Loucy (cell line): Measurements from ENCODE around the gene SSH3.

ENCODE experiments used
- H2AFZ ChIP-seq: fragments of 200-600 bp; sonication (generic); 2 replicates; pipeline ENCODE4 v1.6.0; 2016; ENCODE audit warnings: antibody characterized with exemption, mild to moderate bottlenecking, low read length, moderate library complexity
- H3F3A ChIP-seq: fragments of 200-600 bp; 2 replicates; pipeline ENCODE4 v1.6.0; 2016; ENCODE audit warnings: antibody characterized with exemption, low read depth, mild to moderate bottlenecking
- H3K27me3 ChIP-seq: fragments of 200-600 bp; sonication (generic); 2 replicates; pipeline ENCODE4 v1.6.1; 2014; ENCODE audit warnings: low read length, mild to moderate bottlenecking; ENCODE audit not compliant: insufficient read depth, poor library complexity, severe bottlenecking
- H3K36me3 ChIP-seq: fragments of 200-600 bp; sonication (generic); 2 replicates; pipeline ENCODE4 v1.6.1; 2016; ENCODE audit warnings: low read length; ENCODE audit not compliant: insufficient read depth
- H3K4me1 ChIP-seq: fragments of 200-600 bp; sonication (generic); 2 replicates; pipeline ENCODE4 v1.5.1; 2014; ENCODE audit warnings: low read length, mild to moderate bottlenecking; ENCODE audit not compliant: insufficient read depth, poor library complexity, severe bottlenecking
- H3K4me2 ChIP-seq: fragments of 200-600 bp; sonication (generic); 2 replicates; pipeline ENCODE4 v1.6.0; 2014; ENCODE audit warnings: antibody characterized with exemption, low read length, low read depth, mild to moderate bottlenecking; ENCODE audit not compliant: poor library complexity, severe bottlenecking
- H3K4me3 ChIP-seq: fragments of 200-600 bp; sonication (generic); 2 replicates; pipeline ENCODE4 v1.5.1; 2014; ENCODE audit warnings: low read length, mild to moderate bottlenecking, mixed read lengths; ENCODE audit not compliant: poor library complexity, severe bottlenecking
- H3K79me2 ChIP-seq: fragments of 200-600 bp; sonication (generic); 2 replicates; pipeline ENCODE4 v1.6.1; 2014; ENCODE audit warnings: low read length; ENCODE audit not compliant: insufficient read depth
- H3K9ac ChIP-seq: fragments of 200-600 bp; sonication (generic); 2 replicates; pipeline ENCODE4 v1.6.0; 2014; ENCODE audit warnings: mild to moderate bottlenecking, low read depth, low read length, moderate library complexity; ENCODE audit not compliant: poor library complexity, severe bottlenecking
- H3K9me2 ChIP-seq: fragments of 200-600 bp; sonication (generic); replicated peaks from 2 replicates; pipeline ENCODE4 v1.6.1; 2016; ENCODE audit warnings: low read depth, low read length, mixed read lengths
- H3K9me3 ChIP-seq: fragments of 200-600 bp; sonication (generic); 2 replicates; pipeline ENCODE4 v1.6.1; 2014; ENCODE audit warnings: mild to moderate bottlenecking, antibody characterized with exemption, low read length, low read depth; ENCODE audit not compliant: insufficient read depth
- H4K20me1 ChIP-seq: fragments of 200-600 bp; sonication (generic); 2 replicates; pipeline ENCODE4 v1.6.0; 2014; ENCODE audit warnings: antibody characterized with exemption, low read length, mild to moderate bottlenecking; ENCODE audit not compliant: insufficient read depth, poor library complexity, severe bottlenecking
- EZH2phosphoT487 ChIP-seq: fragments of 200-600 bp; IDR thresholded peaks from 2 replicates; pipeline ENCODE4 v1.6.1; 2018; ENCODE audit warnings: antibody characterized with exemption, mild to moderate bottlenecking, moderate library complexity, borderline replicate concordance
- TF ChIP-seq, protein P1 (sequence below): fragments of 200-600 bp; sonication (generic); conservative IDR thresholded peaks from 2 replicates; pipeline ENCODE4 v1.5.1; 2014; ENCODE audit warnings: mild to moderate bottlenecking, antibody characterized with exemption, low read length

SSH3 gene

GRCh38 chr11:67299471-67300191, 3.7 kb upstream of the SSH3 start:
- Histone ChIP-seq H3K4me3 (no peak overlapping the region), H3F3A (no peaks in the 10 kb centered on the region), H3K4me2 (no peak overlapping the region), H3K27me3 (no peaks in the 10 kb centered on the region), H3K9me2 (no peaks in the 10 kb centered on the region), H3K9ac (no peak overlapping the region), H3K36me3 (peaks cover 44% of the 10 kb centered on the region), H3K79me2 (peaks cover 20% of the 10 kb centered on the region; the same call in 1 of the 2 replicates), H4K20me1 (no peaks in the 10 kb centered on the region), H3K9me3 (peaks cover 6% of the 10 kb centered on the region), H3K4me1 (no peaks in the 10 kb centered on the region), H2AFZ (no peak overlapping the region)
- TF ChIP-seq, protein P1, sequence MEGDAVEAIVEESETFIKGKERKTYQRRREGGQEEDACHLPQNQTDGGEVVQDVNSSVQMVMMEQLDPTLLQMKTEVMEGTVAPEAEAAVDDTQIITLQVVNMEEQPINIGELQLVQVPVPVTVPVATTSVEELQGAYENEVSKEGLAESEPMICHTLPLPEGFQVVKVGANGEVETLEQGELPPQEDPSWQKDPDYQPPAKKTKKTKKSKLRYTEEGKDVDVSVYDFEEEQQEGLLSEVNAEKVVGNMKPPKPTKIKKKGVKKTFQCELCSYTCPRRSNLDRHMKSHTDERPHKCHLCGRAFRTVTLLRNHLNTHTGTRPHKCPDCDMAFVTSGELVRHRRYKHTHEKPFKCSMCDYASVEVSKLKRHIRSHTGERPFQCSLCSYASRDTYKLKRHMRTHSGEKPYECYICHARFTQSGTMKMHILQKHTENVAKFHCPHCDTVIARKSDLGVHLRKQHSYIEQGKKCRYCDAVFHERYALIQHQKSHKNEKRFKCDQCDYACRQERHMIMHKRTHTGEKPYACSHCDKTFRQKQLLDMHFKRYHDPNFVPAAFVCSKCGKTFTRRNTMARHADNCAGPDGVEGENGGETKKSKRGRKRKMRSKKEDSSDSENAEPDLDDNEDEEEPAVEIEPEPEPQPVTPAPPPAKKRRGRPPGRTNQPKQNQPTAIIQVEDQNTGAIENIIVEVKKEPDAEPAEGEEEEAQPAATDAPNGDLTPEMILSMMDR, result no peak
- TF ChIP-seq EZH2phosphoT487, result no peak

DNA sequence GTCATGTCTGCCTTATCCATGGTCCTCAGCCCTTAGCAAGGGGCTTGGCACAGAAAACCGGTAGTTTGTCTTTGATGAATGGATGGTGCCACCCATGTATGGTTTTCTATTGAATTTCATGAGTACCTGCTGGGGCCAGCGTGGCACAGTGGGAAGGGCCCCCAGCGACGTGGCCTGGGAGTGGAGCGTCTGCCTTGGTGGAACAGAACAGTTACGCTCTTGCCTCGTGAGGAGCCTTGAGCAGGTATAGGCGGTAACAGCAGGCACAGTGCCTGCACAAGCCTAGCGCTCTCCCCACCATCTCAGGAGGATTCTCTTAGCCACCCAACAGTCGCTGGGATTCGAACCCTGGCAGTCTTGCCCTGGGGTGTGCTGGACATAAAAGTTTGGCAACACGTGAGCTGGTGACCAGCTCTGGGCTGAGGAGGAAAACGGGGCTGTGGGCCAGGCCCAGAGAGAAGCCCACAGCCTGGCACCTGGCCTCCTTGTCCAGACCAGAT, 3.0 kb upstream of the SSH3 start:
- Histone ChIP-seq H3K9me2 (no peaks in the 10 kb centered on the region), H3K79me2 (peaks cover 15% of the 10 kb centered on the region; the same call in 1 of the 2 replicates), H3F3A (no peaks in the 10 kb centered on the region), H4K20me1 (no peaks in the 10 kb centered on the region), H3K9me3 (peaks cover 6% of the 10 kb centered on the region), H2AFZ (no peak overlapping the region), H3K4me3 (no peak overlapping the region), H3K4me1 (no peaks in the 10 kb centered on the region), H3K4me2 (no peak overlapping the region), H3K9ac (no peak overlapping the region), H3K36me3 (peaks cover 44% of the 10 kb centered on the region), H3K27me3 (no peaks in the 10 kb centered on the region)
- TF ChIP-seq, protein P1, result no peak
- no peak for TF ChIP-seq EZH2phosphoT487

- Histone ChIP-seq H3K9ac (no peak overlapping the region), H4K20me1 (no peaks in the 10 kb centered on the region), H3K36me3 (peaks cover 41% of the 10 kb centered on the region), H3K4me3 (no peak overlapping the region), H3K9me3 (peaks cover 4% of the 10 kb centered on the region), H3K4me2 (no peak overlapping the region), H3K79me2 (peaks cover 10% of the 10 kb centered on the region; the same call in 1 of the 2 replicates), H2AFZ (no peak overlapping the region), H3K4me1 (no peaks in the 10 kb centered on the region), H3K9me2 (no peaks in the 10 kb centered on the region), H3K27me3 (no peaks in the 10 kb centered on the region), H3F3A (no peaks in the 10 kb centered on the region)
- TF ChIP-seq, protein P1, result no peak
- TF ChIP-seq EZH2phosphoT487, result no peak
Measured at GRCh38 chr11:67300756-67301312, 2.5 kb upstream of the SSH3 start.
